RWPE2 (cell line): ENCODE data around the gene BCL2.

Source experiments
- ATAC-seq: fragments of 200-7000 bp; cut with Tn5 transposase; 3 replicates; pipeline ENCODE4 v1.9.1; 2021; ENCODE audit warnings: low read depth
- DNase-seq: peaks from one replicate; pipeline ENCODE4 v3.0.0-alpha.2; 2020; ENCODE audit warnings: low spot score
- H3K27ac ChIP-seq: fragments of 450-650 bp; 2 replicates; pipeline ENCODE4 v1.5.1; 2017; ENCODE audit warnings: mild to moderate bottlenecking; ENCODE audit not compliant: poor library complexity, severe bottlenecking
- H3K27me3 ChIP-seq: fragments of 250-450 bp; sonication (Bioruptor Pico); 2 replicates; pipeline ENCODE4 v1.5.1; 2021; ENCODE audit warnings: mild to moderate bottlenecking, moderate library complexity; ENCODE audit not compliant: insufficient read depth, poor library complexity, severe bottlenecking
- H3K36me3 ChIP-seq: fragments of 250-450 bp; sonication (Bioruptor Pico); 2 replicates; pipeline ENCODE4 v1.5.1; 2020; ENCODE audit warnings: low read depth, mild to moderate bottlenecking, moderate library complexity
- H3K4me1 ChIP-seq: fragments of 250-450 bp; sonication (Bioruptor Pico); 2 replicates; pipeline ENCODE4 v1.5.1; 2021; ENCODE audit warnings: mild to moderate bottlenecking, moderate library complexity; ENCODE audit not compliant: insufficient read depth, poor library complexity, severe bottlenecking
- H3K4me3 ChIP-seq: fragments of 250-450 bp; sonication (Bioruptor Pico); 2 replicates; pipeline ENCODE4 v1.5.1; 2021; ENCODE audit warnings: mild to moderate bottlenecking, moderate library complexity; ENCODE audit not compliant: severe bottlenecking
- H3K9me3 ChIP-seq: fragments of 250-450 bp; sonication (Bioruptor Pico); 2 replicates; pipeline ENCODE4 v1.5.1; 2021; ENCODE audit warnings: mild to moderate bottlenecking, moderate library complexity; ENCODE audit not compliant: severe bottlenecking
- TF ChIP-seq, protein P1 (sequence below): fragments of 450-650 bp; IDR thresholded peaks from one replicate; pipeline ENCODE4 v1.5.1; 2017; ENCODE audit warnings: mild to moderate bottlenecking, moderate library complexity; ENCODE audit not compliant: poor library complexity, severe bottlenecking

Gene BCL2

DNA sequence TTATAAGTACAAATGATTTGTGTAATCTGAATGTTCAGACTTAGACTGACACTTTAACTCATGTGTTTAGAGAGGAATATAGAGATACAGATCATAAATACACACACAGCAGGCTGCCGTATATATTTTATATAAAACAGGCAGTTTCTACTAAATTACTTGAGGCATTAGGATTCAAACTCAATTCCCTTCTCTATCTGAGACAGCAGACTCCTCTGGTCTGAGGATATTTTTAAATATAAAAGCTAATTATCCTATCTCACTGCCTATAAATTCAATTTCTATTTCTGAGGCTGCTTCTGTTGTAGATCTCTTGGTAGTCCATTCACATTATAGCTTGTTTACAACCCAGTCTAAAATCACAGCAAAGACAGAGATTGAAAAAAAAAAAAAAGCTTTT lies 46.9 kb downstream of the BCL2 start:
- no peak for ATAC-seq
- no peaks in the 10 kb centered on the region for H3K9me3 ChIP-seq
- H3K36me3 ChIP-seq: no peaks in the 10 kb centered on the region

DNA sequence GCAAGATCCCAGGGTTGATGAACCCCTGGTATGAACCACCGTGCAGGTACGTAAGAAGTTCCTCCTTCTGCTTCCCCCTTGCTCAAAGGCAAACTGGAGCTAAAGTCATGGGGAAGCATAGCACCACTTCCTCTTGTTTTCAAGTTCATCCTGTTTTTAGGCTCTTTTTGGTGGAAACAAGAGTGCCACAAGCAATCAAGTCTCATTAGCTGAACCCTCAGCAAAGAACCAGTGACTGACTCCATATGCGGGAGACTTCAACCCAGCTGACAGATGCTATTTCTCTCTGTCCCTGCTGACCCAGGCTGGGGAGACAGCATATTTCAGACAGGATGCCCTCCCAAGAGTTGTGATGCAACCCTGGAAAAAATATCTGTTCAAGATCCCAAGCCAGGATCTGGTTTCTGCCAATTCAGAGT lies 47.7 kb downstream of the BCL2 start:
- TF ChIP-seq, protein P1, sequence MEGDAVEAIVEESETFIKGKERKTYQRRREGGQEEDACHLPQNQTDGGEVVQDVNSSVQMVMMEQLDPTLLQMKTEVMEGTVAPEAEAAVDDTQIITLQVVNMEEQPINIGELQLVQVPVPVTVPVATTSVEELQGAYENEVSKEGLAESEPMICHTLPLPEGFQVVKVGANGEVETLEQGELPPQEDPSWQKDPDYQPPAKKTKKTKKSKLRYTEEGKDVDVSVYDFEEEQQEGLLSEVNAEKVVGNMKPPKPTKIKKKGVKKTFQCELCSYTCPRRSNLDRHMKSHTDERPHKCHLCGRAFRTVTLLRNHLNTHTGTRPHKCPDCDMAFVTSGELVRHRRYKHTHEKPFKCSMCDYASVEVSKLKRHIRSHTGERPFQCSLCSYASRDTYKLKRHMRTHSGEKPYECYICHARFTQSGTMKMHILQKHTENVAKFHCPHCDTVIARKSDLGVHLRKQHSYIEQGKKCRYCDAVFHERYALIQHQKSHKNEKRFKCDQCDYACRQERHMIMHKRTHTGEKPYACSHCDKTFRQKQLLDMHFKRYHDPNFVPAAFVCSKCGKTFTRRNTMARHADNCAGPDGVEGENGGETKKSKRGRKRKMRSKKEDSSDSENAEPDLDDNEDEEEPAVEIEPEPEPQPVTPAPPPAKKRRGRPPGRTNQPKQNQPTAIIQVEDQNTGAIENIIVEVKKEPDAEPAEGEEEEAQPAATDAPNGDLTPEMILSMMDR: no peak
- Histone ChIP-seq H3K36me3 (no peaks in the 10 kb centered on the region), H3K9me3 (no peaks in the 10 kb centered on the region), H3K27me3 (no peaks in the 10 kb centered on the region), H3K4me3 (no peak overlapping the region), H3K27ac (no peak overlapping the region), H3K4me1 (no peaks in the 10 kb centered on the region)
- DNase-seq (no peak), ATAC-seq (no peak)

More for the DNA sequence above, 46.9 kb downstream of the BCL2 start:
- H3K4me1 ChIP-seq: no peaks in the 10 kb centered on the region
- no peak overlapping the region for H3K27ac ChIP-seq
- no peak for DNase-seq
- H3K4me3 ChIP-seq: no peak overlapping the region
- H3K27me3 ChIP-seq: no peaks in the 10 kb centered on the region
- TF ChIP-seq, protein P1: no peak

GRCh38 chr18:63271148-63271547 lies 48.4 kb downstream of the BCL2 start:
- ATAC-seq: no peak
- DNase-seq: no peak
- Histone ChIP-seq H3K9me3 (no peaks in the 10 kb centered on the region), H3K36me3 (no peaks in the 10 kb centered on the region), H3K4me1 (no peaks in the 10 kb centered on the region), H3K27ac (no peak overlapping the region), H3K27me3 (no peaks in the 10 kb centered on the region), H3K4me3 (no peak overlapping the region)
- TF ChIP-seq, protein P1: no peak

GRCh38 chr18:63267975-63268721 lies 51.4 kb downstream of the BCL2 start:
- Histone ChIP-seq H3K4me1 (no peaks in the 10 kb centered on the region), H3K4me3 (no peak overlapping the region), H3K27ac (no peak overlapping the region), H3K9me3 (no peaks in the 10 kb centered on the region), H3K36me3 (no peaks in the 10 kb centered on the region), H3K27me3 (no peaks in the 10 kb centered on the region)
- DNase-seq (no peak), ATAC-seq (no peak)
- TF ChIP-seq, protein P1: no peak

DNA sequence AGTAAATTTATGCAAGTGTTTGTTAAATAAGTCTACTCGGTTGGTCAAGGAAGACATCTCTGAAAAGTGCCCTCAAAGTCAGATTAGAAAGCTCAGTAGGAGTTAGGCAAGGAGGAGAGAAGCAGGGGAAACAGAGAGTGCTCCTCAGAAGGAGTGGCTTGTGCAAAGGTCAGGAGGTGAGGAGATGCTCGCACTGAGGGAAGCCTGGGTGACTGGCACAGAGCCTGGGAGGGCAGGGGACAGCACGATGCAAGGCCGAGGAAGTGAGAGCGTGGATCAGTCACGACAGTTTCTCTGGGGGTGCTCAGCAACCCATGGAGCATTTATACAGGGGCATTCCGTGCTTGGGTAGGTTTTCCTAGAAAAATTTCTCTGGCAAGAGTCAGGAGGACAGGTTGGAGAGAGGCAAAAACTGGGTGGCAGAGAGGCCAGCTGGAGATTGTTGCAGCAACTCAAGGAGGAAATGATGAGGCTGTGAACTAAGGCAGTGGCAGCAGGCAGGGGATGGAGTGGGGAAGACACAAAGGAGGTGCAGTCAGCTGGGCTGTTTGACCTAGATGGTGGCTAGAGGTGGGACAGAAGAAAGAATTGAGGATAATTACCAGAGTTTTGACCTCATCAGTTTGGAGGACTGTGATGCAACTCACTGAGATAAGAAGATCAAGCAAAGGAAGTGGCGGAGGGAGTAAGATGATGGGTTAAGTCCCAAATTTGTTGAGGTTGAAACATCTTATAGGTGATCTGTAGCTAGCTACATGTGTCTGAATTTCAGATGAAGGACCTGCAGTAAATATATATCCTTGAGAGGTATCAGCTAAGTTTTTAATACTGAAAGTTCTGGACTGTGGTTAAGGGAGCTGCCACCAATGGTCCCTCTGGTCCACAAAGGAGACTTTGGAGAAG lies 52.4 kb downstream of the BCL2 start:
- H3K27ac ChIP-seq: no peak overlapping the region

More for the DNA sequence above, 52.4 kb downstream of the BCL2 start:
- ATAC-seq: no peak
- H3K4me3 ChIP-seq: no peak overlapping the region
- H3K4me1 ChIP-seq: no peaks in the 10 kb centered on the region
- no peak for DNase-seq
- H3K36me3 ChIP-seq: no peaks in the 10 kb centered on the region
- H3K27me3 ChIP-seq: no peaks in the 10 kb centered on the region
- no peaks in the 10 kb centered on the region for H3K9me3 ChIP-seq
- TF ChIP-seq, protein P1: no peak
